ENCODE results near the gene LRRTM3. TPM values are rescaled to one million over a fixed set of nuclear protein-coding genes. Genes with fewer than 3 reads are reported as not detected.

The LRRTM3 gene
- total and polyA plus RNA-seq, 2 experiments from 2014 or later = 0.21 to 0.37 TPM

DNA sequence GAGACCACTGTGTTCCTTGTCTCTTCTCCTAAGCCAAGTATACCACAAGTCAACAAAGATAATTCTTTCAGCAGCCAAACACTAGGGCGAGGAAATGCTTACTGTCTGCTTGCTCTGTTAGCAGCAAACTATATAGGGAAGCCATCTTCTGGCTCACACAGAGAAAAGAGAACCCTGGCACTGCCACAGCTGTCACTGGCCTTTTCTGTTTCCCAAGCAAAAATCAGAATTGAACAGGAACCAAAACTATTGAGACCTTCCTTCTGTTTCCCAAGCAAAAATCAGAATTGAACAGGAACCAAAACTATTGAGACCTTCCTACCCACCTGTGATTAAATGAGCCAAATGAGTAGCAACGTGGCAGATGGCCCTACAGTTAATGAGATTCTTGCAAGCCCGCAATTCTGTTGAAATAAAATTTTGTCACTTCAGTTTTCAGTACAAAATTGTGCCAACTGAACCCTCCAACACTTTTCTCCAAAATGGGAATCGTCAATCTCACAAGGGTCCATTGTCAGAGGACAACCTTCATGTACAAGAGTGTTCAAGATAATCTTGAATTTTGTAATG, 54.5 kb downstream of the LRRTM3 start:
- H3K4me1 ChIP-seq (ENCODE audit: insufficient read depth) = no peaks in the 10 kb centered on the region
- no peaks in the 10 kb centered on the region for H3K9me2 ChIP-seq (ENCODE audit: insufficient read depth)
- H3K27ac ChIP-seq (ENCODE audit: low read depth) = no peak overlapping the region
- DNase-seq (ENCODE audit: low spot score) = no peak
- H3K36me3 Mint-ChIP-seq (ENCODE audit: low read depth) = no peaks in the 10 kb centered on the region
- no peaks in the 10 kb centered on the region for H3K27me3 ChIP-seq (ENCODE audit: insufficient read depth)
- no peaks in the 10 kb centered on the region for H3K79me2 ChIP-seq (replicated peaks; ENCODE audit: insufficient read depth)
- no peaks in the 10 kb centered on the region for H3K36me3 ChIP-seq (ENCODE audit: insufficient read depth)
- H3K9me3 Mint-ChIP-seq = no peaks in the 10 kb centered on the region
- no peak overlapping the region for H3K4me3 Mint-ChIP-seq
- no peak for ATAC-seq
- H2AFZ ChIP-seq = no peak overlapping the region
- no peaks in the 10 kb centered on the region for H4K20me1 ChIP-seq (replicated peaks; ENCODE audit: insufficient read depth)
- no peak overlapping the region for H3K4me3 ChIP-seq
- H3K27me3 Mint-ChIP-seq (ENCODE audit: insufficient read depth, low read depth, poor library complexity) = no peaks in the 10 kb centered on the region
- no peak overlapping the region for H3K27ac Mint-ChIP-seq
- H3K4me2 ChIP-seq = no peak overlapping the region
- no peaks in the 10 kb centered on the region for H3F3A ChIP-seq (replicated peaks; ENCODE audit: low read depth)
- TF ChIP-seq, protein P1, sequence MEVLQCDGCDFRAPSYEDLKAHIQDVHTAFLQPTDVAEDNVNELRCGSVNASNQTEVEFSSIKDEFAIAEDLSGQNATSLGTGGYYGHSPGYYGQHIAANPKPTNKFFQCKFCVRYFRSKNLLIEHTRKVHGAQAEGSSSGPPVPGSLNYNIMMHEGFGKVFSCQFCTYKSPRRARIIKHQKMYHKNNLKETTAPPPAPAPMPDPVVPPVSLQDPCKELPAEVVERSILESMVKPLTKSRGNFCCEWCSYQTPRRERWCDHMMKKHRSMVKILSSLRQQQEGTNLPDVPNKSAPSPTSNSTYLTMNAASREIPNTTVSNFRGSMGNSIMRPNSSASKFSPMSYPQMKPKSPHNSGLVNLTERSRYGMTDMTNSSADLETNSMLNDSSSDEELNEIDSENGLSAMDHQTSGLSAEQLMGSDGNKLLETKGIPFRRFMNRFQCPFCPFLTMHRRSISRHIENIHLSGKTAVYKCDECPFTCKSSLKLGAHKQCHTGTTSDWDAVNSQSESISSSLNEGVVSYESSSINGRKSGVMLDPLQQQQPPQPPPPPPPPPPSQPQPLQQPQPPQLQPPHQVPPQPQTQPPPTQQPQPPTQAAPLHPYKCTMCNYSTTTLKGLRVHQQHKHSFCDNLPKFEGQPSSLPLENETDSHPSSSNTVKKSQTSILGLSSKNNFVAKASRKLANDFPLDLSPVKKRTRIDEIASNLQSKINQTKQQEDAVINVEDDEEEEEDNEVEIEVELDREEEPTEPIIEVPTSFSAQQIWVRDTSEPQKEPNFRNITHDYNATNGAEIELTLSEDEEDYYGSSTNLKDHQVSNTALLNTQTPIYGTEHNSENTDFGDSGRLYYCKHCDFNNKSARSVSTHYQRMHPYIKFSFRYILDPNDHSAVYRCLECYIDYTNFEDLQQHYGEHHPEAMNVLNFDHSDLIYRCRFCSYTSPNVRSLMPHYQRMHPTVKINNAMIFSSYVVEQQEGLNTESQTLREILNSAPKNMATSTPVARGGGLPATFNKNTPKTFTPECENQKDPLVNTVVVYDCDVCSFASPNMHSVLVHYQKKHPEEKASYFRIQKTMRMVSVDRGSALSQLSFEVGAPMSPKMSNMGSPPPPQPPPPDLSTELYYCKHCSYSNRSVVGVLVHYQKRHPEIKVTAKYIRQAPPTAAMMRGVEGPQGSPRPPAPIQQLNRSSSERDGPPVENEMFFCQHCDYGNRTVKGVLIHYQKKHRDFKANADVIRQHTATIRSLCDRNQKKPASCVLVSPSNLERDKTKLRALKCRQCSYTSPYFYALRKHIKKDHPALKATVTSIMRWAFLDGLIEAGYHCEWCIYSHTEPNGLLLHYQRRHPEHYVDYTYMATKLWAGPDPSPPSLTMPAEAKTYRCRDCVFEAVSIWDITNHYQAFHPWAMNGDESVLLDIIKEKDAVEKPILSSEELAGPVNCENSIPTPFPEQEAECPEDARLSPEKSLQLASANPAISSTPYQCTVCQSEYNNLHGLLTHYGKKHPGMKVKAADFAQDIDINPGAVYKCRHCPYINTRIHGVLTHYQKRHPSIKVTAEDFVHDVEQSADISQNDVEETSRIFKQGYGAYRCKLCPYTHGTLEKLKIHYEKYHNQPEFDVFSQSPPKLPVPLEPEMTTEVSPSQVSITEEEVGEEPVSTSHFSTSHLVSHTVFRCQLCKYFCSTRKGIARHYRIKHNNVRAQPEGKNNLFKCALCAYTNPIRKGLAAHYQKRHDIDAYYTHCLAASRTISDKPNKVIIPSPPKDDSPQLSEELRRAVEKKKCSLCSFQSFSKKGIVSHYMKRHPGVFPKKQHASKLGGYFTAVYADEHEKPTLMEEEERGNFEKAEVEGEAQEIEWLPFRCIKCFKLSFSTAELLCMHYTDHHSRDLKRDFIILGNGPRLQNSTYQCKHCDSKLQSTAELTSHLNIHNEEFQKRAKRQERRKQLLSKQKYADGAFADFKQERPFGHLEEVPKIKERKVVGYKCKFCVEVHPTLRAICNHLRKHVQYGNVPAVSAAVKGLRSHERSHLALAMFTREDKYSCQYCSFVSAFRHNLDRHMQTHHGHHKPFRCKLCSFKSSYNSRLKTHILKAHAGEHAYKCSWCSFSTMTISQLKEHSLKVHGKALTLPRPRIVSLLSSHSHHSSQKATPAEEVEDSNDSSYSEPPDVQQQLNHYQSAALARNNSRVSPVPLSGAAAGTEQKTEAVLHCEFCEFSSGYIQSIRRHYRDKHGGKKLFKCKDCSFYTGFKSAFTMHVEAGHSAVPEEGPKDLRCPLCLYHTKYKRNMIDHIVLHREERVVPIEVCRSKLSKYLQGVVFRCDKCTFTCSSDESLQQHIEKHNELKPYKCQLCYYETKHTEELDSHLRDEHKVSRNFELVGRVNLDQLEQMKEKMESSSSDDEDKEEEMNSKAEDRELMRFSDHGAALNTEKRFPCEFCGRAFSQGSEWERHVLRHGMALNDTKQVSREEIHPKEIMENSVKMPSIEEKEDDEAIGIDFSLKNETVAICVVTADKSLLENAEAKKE (CRISPR knock-in tag; IDR thresholded peaks at IDR 0.05) = no peak
- TF ChIP-seq, protein P2, sequence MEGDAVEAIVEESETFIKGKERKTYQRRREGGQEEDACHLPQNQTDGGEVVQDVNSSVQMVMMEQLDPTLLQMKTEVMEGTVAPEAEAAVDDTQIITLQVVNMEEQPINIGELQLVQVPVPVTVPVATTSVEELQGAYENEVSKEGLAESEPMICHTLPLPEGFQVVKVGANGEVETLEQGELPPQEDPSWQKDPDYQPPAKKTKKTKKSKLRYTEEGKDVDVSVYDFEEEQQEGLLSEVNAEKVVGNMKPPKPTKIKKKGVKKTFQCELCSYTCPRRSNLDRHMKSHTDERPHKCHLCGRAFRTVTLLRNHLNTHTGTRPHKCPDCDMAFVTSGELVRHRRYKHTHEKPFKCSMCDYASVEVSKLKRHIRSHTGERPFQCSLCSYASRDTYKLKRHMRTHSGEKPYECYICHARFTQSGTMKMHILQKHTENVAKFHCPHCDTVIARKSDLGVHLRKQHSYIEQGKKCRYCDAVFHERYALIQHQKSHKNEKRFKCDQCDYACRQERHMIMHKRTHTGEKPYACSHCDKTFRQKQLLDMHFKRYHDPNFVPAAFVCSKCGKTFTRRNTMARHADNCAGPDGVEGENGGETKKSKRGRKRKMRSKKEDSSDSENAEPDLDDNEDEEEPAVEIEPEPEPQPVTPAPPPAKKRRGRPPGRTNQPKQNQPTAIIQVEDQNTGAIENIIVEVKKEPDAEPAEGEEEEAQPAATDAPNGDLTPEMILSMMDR (conservative IDR thresholded peaks at IDR 0.05; ENCODE audit: low read depth in 2 of 2) = no peak
- H3K4me1 Mint-ChIP-seq = no peaks in the 10 kb centered on the region
